T47D (cell line): ENCODE measurements around the gene LDLR.
"Not testable (repeated sequence)": the region's sequence is repeated elsewhere in the genome, so short reads cannot be mapped to it uniquely, and the experiment has no call there.

ENCODE experiments used
- DNase-seq, 2 experiments: peaks; one replicate each; pipeline versions ENCODE4 v3.0.0 to v3.0.0-alpha.2; 2011 to 2012; ENCODE audit warnings: low read depth in 1 of 2, low spot score in 1 of 2
- JUND ChIP-seq: IDR thresholded peaks from 2 replicates; pipeline ENCODE4 v1.6.1; 2012; ENCODE audit warnings: low read depth
- in situ Hi-C: cut with HindIII; loops from 2 replicates; pipeline ENCODE4 v1.10.0; 2016; ENCODE audit warnings: low sequenced_read_pairs, low pct_unique_long_range_greater_than_20kb

The LDLR gene

DNA sequence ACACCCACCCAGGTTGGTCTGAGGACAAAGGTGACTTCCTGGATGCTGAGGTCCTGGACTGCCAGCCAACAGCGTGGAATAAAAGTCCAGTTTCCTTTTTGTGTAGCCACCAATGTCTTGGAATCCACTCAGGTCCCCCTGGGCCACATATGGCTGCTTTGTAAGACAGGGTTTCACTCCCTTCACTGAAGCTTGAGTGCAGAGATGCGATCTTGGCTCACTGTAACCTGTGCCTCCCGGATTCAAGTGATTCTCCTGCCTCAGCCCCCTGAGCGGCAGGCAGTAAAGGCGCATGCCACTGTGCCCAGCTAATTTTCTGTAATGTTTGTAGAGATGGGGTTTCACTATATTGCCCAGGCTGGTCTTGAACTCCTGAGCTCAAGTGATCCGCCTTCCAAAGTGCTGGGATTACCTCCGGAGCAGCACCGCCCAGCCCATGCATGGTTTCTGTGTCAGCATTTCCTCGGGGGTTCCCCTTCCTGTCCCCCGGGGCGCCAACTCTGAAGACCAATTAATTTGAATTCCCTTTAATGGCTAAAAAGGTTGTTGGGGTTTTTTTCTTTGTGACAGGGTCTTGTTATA, 90.5 kb downstream of the LDLR start:
- in situ Hi-C loops: no loop called here
- no peak for DNase-seq
- no peak for TF ChIP-seq JUND

DNA sequence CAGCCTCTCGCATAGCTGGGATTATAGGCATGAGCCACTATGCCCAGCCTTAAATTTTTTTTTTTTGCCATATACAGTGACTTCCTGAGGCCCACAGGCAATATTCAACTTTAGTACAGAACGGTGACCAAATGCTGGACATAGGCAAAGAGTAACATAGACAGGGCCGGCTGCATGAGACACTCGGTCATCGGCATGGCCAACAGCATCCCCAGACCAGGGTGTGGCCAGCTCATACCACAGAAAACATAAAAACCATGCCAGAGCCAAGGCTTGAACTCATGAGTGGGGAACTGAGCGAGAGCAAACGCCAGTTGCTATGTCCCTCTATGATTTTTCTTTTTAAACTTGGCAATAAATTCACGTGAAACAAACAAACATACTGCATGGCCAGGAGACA, 91.1 kb downstream of the LDLR start:
- TF ChIP-seq JUND: no peak
- in situ Hi-C loops: no loop called here
- no peak for DNase-seq

DNA sequence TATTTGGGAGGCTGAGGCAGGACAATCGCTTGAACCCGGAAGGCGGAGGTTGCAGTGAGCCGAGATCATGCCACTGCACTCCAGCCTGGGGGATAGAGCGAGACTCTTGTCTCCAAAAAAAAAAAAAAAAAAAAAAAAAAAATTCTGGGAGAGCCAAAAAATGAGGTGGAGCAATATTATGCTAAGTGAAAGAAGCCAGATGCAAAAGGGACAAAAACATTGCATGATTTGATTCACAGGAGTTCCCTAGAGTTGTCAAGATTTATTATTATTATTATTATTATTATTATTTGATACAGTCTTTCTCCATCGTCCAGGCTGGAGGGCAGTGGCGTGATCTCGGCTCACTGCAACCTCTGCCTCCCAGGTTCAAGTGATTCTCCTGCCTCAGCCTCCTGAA, 91.7 kb downstream of the LDLR start:
- DNase-seq, in situ Hi-C loops: not testable (repeated sequence)

DNA sequence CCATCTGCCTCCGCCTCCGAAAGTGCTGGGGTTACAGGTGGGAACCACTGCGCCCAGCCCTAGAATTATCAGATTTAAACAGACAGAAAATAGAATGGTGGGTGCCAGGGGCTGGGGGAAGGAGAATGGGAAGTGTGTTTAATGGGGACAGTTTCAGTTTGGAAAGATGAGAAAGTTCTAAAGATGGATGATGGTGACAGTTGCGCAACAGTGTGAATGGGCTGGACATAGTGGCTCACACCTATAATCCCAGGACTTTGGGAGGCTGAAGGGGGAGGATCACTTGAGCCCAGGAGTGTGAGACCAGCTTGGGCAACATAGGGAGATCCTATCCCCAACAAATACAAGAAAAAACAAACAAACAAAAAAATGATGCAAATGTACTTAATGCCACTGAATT, 92.2 kb downstream of the LDLR start:
- no peak for TF ChIP-seq JUND
- in situ Hi-C loops: no loop called here
- no peak for DNase-seq
